ENCODE data around the gene ADGRL4.

The ADGRL4 gene

GRCh38 chr1:79006564-79006963 lies at the start of gene ADGRL4:
Gene ADGRL4, minus strand, starts transcription at chr1:79006730. Its CDS starts 76 bp downstream, at chr1:79006654.
- in situ Hi-C loops (cut with MboI; ENCODE audit: low sequenced_read_pairs), result no loop called here
- DNase-seq (ENCODE audit: low spot score in 2 of 2), result no peak
- no peaks in the 10 kb centered on the region for H3K4me1 ChIP-seq
- H3K4me3 ChIP-seq, result no peak within 1 kb of the TSS
- H3K27me3 ChIP-seq (ENCODE audit: low read depth), result no peaks in the 10 kb centered on the region
- H3K36me3 ChIP-seq (replicated peaks), result no peaks in the 10 kb centered on the region
- H3K9me3 ChIP-seq, result no peaks in the 10 kb centered on the region

GRCh38 chr1:79055856-79056255 lies 49.3 kb upstream of the ADGRL4 start:
- in situ Hi-C loops (cut with MboI; ENCODE audit: low sequenced_read_pairs), result no loop called here
- H3K9me3 ChIP-seq, result no peaks in the 10 kb centered on the region
- no peaks in the 10 kb centered on the region for H3K36me3 ChIP-seq (replicated peaks)
- no peak overlapping the region for H3K4me3 ChIP-seq
- no peak for DNase-seq (ENCODE audit: low spot score in 2 of 2)
- H3K4me1 ChIP-seq, result no peaks in the 10 kb centered on the region
- no peaks in the 10 kb centered on the region for H3K27me3 ChIP-seq (ENCODE audit: low read depth)

GRCh38 chr1:79052829-79053449 lies 46.4 kb upstream of the ADGRL4 start:
- in situ Hi-C loops (cut with MboI; ENCODE audit: low sequenced_read_pairs), result no loop called here
- no peak overlapping the region for H3K4me3 ChIP-seq
- no peaks in the 10 kb centered on the region for H3K27me3 ChIP-seq (ENCODE audit: low read depth)
- DNase-seq (ENCODE audit: low spot score in 2 of 2), result no peak
- no peaks in the 10 kb centered on the region for H3K9me3 ChIP-seq
- H3K36me3 ChIP-seq (replicated peaks), result no peaks in the 10 kb centered on the region
- H3K4me1 ChIP-seq, result no peaks in the 10 kb centered on the region

DNA sequence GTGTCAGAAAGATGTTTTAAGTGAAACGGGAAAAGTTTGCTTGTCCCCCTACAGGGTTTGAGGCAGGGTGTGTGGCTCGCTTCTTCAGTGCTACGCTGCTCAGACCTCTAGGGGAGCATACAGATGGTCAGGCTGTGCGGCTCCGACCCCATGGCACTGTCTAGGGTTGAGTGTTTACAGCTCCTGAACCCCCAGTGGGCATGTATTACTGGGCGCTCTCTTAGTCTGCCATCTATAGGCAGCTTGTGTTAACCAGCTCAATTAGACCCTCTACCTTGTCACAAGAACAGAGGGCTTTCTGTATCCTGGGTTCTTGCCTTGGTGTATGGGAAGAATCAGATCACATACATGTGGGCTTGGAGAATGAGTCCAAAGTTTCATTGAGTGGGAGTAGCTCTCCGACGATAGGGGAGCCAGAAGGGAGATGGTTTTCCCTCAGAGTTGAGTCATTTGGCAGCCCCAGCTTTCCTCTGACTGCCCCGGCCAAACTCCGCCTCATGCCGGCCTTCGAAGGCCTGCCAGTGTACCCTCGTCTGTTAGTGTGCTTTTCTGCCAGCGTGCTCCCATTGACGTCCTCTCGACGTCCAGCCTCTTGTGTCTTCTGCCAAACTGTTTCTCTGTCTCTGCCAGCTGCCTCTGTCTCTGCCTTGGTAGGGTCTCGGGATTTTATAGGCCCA lies 38.6 kb upstream of the ADGRL4 start:
- Histone ChIP-seq H3K27me3 (ENCODE audit: low read depth) (no peaks in the 10 kb centered on the region), H3K36me3 (replicated peaks) (no peaks in the 10 kb centered on the region), H3K4me3 (no peak overlapping the region), H3K4me1 (no peaks in the 10 kb centered on the region), H3K9me3 (no peaks in the 10 kb centered on the region)
- in situ Hi-C loops (cut with MboI; ENCODE audit: low sequenced_read_pairs), result no loop called here
- no peak for DNase-seq (ENCODE audit: low spot score in 2 of 2)

- H3K36me3 ChIP-seq (replicated peaks), result no peaks in the 10 kb centered on the region
- no peak for DNase-seq (ENCODE audit: low spot score in 2 of 2)
- H3K4me1 ChIP-seq, result no peaks in the 10 kb centered on the region
Observed at GRCh38 chr1:79043506-79043905, 37.0 kb upstream of the ADGRL4 start.

DNA sequence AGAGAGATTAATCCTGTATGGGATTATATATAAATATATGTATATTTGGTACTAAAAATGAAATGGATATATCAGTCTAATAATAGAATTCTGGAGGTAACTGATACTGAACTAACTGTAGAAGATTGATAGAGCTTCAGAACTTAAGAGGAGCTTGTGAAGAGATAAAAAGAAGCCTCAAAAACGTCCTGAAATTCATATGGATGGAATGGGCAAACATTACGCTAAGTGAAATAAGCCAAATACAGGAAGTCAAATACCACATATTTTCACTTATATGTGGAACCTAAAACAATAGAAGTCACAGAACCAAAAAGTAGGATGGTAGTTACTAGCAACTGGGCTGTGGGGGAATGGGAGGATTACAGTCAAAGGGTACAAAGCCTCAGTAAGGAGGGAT lies 36.0 kb upstream of the ADGRL4 start:
- no peaks in the 10 kb centered on the region for H3K36me3 ChIP-seq (replicated peaks)
- H3K4me1 ChIP-seq, result no peaks in the 10 kb centered on the region
- no peaks in the 10 kb centered on the region for H3K9me3 ChIP-seq
- H3K27me3 ChIP-seq (ENCODE audit: low read depth), result no peaks in the 10 kb centered on the region
- in situ Hi-C loops (cut with MboI; ENCODE audit: low sequenced_read_pairs), result no loop called here
- DNase-seq (ENCODE audit: low spot score in 2 of 2), result no peak
- H3K4me3 ChIP-seq, result no peak overlapping the region

More at GRCh38 chr1:79043506-79043905, 37.0 kb upstream of the ADGRL4 start:
- H3K4me3 ChIP-seq, result no peak overlapping the region
- in situ Hi-C loops (cut with MboI; ENCODE audit: low sequenced_read_pairs), result no loop called here
- no peaks in the 10 kb centered on the region for H3K9me3 ChIP-seq
- no peaks in the 10 kb centered on the region for H3K27me3 ChIP-seq (ENCODE audit: low read depth)

GRCh38 chr1:79042117-79042516 lies 35.6 kb upstream of the ADGRL4 start:
- Histone ChIP-seq H3K27me3 (ENCODE audit: low read depth) (no peaks in the 10 kb centered on the region), H3K4me3 (no peak overlapping the region), H3K36me3 (replicated peaks) (no peaks in the 10 kb centered on the region), H3K4me1 (no peaks in the 10 kb centered on the region), H3K9me3 (no peaks in the 10 kb centered on the region)
- DNase-seq (ENCODE audit: low spot score in 2 of 2), result no peak
- in situ Hi-C loops (cut with MboI; ENCODE audit: low sequenced_read_pairs), result no loop called here

GRCh38 chr1:79041666-79042065 lies 35.1 kb upstream of the ADGRL4 start:
- no peaks in the 10 kb centered on the region for H3K4me1 ChIP-seq
- no peaks in the 10 kb centered on the region for H3K36me3 ChIP-seq (replicated peaks)
- in situ Hi-C loops (cut with MboI; ENCODE audit: low sequenced_read_pairs), result no loop called here
- H3K4me3 ChIP-seq, result no peak overlapping the region
- DNase-seq (ENCODE audit: low spot score in 2 of 2), result no peak
- H3K27me3 ChIP-seq (ENCODE audit: low read depth), result no peaks in the 10 kb centered on the region
- H3K9me3 ChIP-seq, result no peaks in the 10 kb centered on the region

- in situ Hi-C loops (cut with MboI; ENCODE audit: low sequenced_read_pairs), result no loop called here
- no peak overlapping the region for H3K4me3 ChIP-seq
- no peak for DNase-seq (ENCODE audit: low spot score in 2 of 2)
Observed at GRCh38 chr1:79040424-79041082, 34.0 kb upstream of the ADGRL4 start.

DNA sequence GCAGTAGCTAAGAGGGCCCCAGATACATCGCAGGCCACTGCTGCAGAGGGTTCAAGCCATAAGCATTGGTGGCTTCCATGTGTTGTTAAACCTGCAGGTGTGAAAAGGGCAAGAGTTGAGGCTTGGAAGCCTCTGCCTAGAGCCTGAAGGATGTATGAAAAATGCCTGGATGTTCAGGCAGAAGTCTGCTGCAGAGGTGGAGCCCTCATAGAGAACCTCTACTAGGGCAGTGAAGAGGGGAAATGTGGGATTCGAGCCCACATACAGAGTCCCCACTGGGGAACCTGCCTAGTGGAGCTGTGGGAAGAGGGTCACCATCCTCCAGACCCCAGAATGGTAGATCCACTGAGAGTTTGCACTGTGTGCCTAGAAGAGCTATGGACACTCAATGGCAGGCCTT lies 30.6 kb upstream of the ADGRL4 start:
- Histone ChIP-seq H3K36me3 (replicated peaks) (no peaks in the 10 kb centered on the region), H3K9me3 (no peaks in the 10 kb centered on the region), H3K4me3 (no peak overlapping the region), H3K27me3 (ENCODE audit: low read depth) (no peaks in the 10 kb centered on the region), H3K4me1 (no peaks in the 10 kb centered on the region)
- DNase-seq (ENCODE audit: low spot score in 2 of 2), result no peak
- in situ Hi-C loops (cut with MboI; ENCODE audit: low sequenced_read_pairs), result no loop called here

More at GRCh38 chr1:79040424-79041082, 34.0 kb upstream of the ADGRL4 start:
- Histone ChIP-seq H3K9me3 (no peaks in the 10 kb centered on the region), H3K4me1 (no peaks in the 10 kb centered on the region), H3K27me3 (ENCODE audit: low read depth) (no peaks in the 10 kb centered on the region), H3K36me3 (replicated peaks) (no peaks in the 10 kb centered on the region)

DNA sequence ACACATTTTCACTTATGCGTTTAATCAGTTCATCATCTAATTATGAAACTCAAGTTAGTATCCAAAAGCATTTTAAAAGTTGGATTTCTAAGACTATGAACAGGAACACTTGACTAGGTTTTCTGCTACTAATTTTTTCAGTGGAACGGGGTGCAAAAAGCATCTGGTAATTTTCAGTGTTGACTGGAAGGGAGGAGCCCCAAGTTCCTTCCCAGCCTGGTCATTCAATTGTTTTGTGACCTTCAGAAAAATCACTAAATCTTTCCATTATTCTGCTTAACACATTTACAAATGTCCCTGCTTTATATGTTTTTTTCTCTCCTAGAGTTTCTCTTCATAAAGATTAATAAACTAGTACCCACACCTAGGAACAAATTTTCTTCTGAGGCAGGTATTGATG lies 6.0 kb upstream of the ADGRL4 start:
- Histone ChIP-seq H3K9me3 (no peaks in the 10 kb centered on the region), H3K4me3 (no peak overlapping the region), H3K27me3 (ENCODE audit: low read depth) (no peaks in the 10 kb centered on the region), H3K4me1 (no peaks in the 10 kb centered on the region), H3K36me3 (replicated peaks) (no peaks in the 10 kb centered on the region)
- no peak for DNase-seq (ENCODE audit: low spot score in 2 of 2)
- in situ Hi-C loops (cut with MboI; ENCODE audit: low sequenced_read_pairs), result no loop called here

GRCh38 chr1:79010589-79010988 lies 4.1 kb upstream of the ADGRL4 start:
- no peak for DNase-seq (ENCODE audit: low spot score in 2 of 2)
- Histone ChIP-seq H3K4me3 (no peak overlapping the region), H3K36me3 (replicated peaks) (no peaks in the 10 kb centered on the region), H3K4me1 (no peaks in the 10 kb centered on the region), H3K27me3 (ENCODE audit: low read depth) (no peaks in the 10 kb centered on the region), H3K9me3 (no peaks in the 10 kb centered on the region)
- in situ Hi-C loops (cut with MboI; ENCODE audit: low sequenced_read_pairs), result no loop called here

GRCh38 chr1:79005945-79006344 lies 585 bp downstream of the ADGRL4 start:
- no peaks in the 10 kb centered on the region for H3K4me1 ChIP-seq
- no peak overlapping the region for H3K4me3 ChIP-seq
- no peaks in the 10 kb centered on the region for H3K9me3 ChIP-seq
- in situ Hi-C loops (cut with MboI; ENCODE audit: low sequenced_read_pairs), result no loop called here
- DNase-seq (ENCODE audit: low spot score in 2 of 2), result no peak
- H3K27me3 ChIP-seq (ENCODE audit: low read depth), result no peaks in the 10 kb centered on the region
- no peaks in the 10 kb centered on the region for H3K36me3 ChIP-seq (replicated peaks)

GRCh38 chr1:79004916-79005315 lies 1.6 kb downstream of the ADGRL4 start:
- Histone ChIP-seq H3K4me1 (no peaks in the 10 kb centered on the region), H3K4me3 (no peak overlapping the region), H3K9me3 (no peaks in the 10 kb centered on the region), H3K27me3 (ENCODE audit: low read depth) (no peaks in the 10 kb centered on the region), H3K36me3 (replicated peaks) (no peaks in the 10 kb centered on the region)
- in situ Hi-C loops (cut with MboI; ENCODE audit: low sequenced_read_pairs), result no loop called here
- no peak for DNase-seq (ENCODE audit: low spot score in 2 of 2)

All from HAP-1 (cell line).